NCI-H1048 (cell line): ENCODE data around the gene AGPAT2.

ENCODE experiments used
- DNase-seq: peaks from one replicate; lab custom pipeline; 2025; lab: John Stamatoyannopoulos, UW

The AGPAT2 gene

GRCh38 chr9:136686794-136687711 lies at the start of gene AGPAT2:
AGPAT2 (minus strand) TSS chr9:136687457; CDS start chr9:136687357, 100 bp downstream.
- DNase-seq, result peak; percentile 18

- no peak for DNase-seq
These were observed 48.7 kb upstream of the AGPAT2 start for GRCh38 chr9:136735812-136736480.

- no peak for DNase-seq
These were observed 47.7 kb upstream of the AGPAT2 start for GRCh38 chr9:136734837-136735496.

- no peak for DNase-seq
These were observed 46.4 kb upstream of the AGPAT2 start for GRCh38 chr9:136733611-136734010.

- DNase-seq, result no peak
These were observed 45.4 kb upstream of the AGPAT2 start for GRCh38 chr9:136732444-136733178.

GRCh38 chr9:136729926-136730325 lies 42.7 kb upstream of the AGPAT2 start:
- no peak for DNase-seq

- DNase-seq, result no peak
These were observed 41.9 kb upstream of the AGPAT2 start for GRCh38 chr9:136729144-136729543.

GRCh38 chr9:136728548-136729123 lies 41.4 kb upstream of the AGPAT2 start:
- DNase-seq, result no peak

GRCh38 chr9:136728080-136728547 lies 40.9 kb upstream of the AGPAT2 start:
- peak; percentile 69 for DNase-seq

GRCh38 chr9:136726631-136727191 lies 39.5 kb upstream of the AGPAT2 start:
- DNase-seq, result no peak

- DNase-seq, result no peak
These were observed 38.9 kb upstream of the AGPAT2 start for GRCh38 chr9:136726118-136726517.

- no peak for DNase-seq
These were observed 38.4 kb upstream of the AGPAT2 start for GRCh38 chr9:136725612-136726011.

GRCh38 chr9:136724772-136725171 lies 37.5 kb upstream of the AGPAT2 start:
- no peak for DNase-seq

- DNase-seq, result no peak
These were observed 36.7 kb upstream of the AGPAT2 start for GRCh38 chr9:136723989-136724388.

- DNase-seq, result no peak
These were observed 36.2 kb upstream of the AGPAT2 start for GRCh38 chr9:136723362-136723976.

- no peak for DNase-seq
These were observed 35.7 kb upstream of the AGPAT2 start for GRCh38 chr9:136722969-136723356.

GRCh38 chr9:136722093-136722968 lies 35.1 kb upstream of the AGPAT2 start:
- no peak for DNase-seq

GRCh38 chr9:136721339-136722092 lies 34.3 kb upstream of the AGPAT2 start:
- DNase-seq, result no peak

- DNase-seq, result no peak
These were observed 33.7 kb upstream of the AGPAT2 start for GRCh38 chr9:136720898-136721338.
